SK-N-SH (cell line): ENCODE data around the gene CX3CL1. TPM values are rescaled to one million over a fixed set of nuclear protein-coding genes. Genes with fewer than 3 reads are reported as not detected.

Experiments used
- CTCF ChIA-PET: fragments of 300-600, 350-600 bp; formaldehyde crosslinking; extraction: SDS; loops from one replicate; lab custom pipeline; 2021; lab: Yijun Ruan, JAX
- POLR2A ChIA-PET: fragments of 350-600 bp; sonication (Branson Sonifier 250); formaldehyde crosslinking; extraction: SDS; loops from one replicate; lab custom pipeline; 2020; ENCODE audit warnings: antibody characterized with exemption, inconsistent platforms; lab: Yijun Ruan, JAX
- DNase-seq: peaks from one replicate; pipeline ENCODE4 v3.0.0; 2012
- H2AFZ ChIP-seq: fragments of 200-600 bp; sonication (generic); 2 replicates; pipeline ENCODE4 v1.8.1; 2016; ENCODE audit warnings: antibody characterized with exemption, mild to moderate bottlenecking, low read depth
- H3F3A ChIP-seq: fragments of 200-600 bp; sonication (generic); replicated peaks from 2 replicates; pipeline ENCODE3; 2016; ENCODE audit warnings: antibody characterized with exemption, mild to moderate bottlenecking; ENCODE audit not compliant: insufficient read depth
- H3K27ac ChIP-seq, 2 experiments: fragments of 200-500 bp in 1 of 2; fragments of 200-600 bp in 1 of 2; sonication (Bioruptor generic) in 1 of 2; sonication (generic), shearing (Covaris generic) in 1 of 2; 2 replicates each; pipeline versions ENCODE4 v1.5.1 to v1.6.1; 2014 to 2016; ENCODE audit warnings: low read depth in 2 of 2, inconsistent platforms in 1 of 2, low read length in 1 of 2, mild to moderate bottlenecking in 1 of 2, mixed read lengths in 1 of 2
- H3K27me3 ChIP-seq: fragments of 200-600 bp; sonication (generic), shearing (Covaris generic); 2 replicates; pipeline ENCODE4 v1.6.1; 2016; ENCODE audit warnings: mixed run types; ENCODE audit not compliant: insufficient read depth
- H3K36me3 ChIP-seq, 2 experiments: fragments of 200-500 bp in 1 of 2; fragments of 200-600 bp in 1 of 2; sonication (Bioruptor generic) in 1 of 2; sonication (generic) in 1 of 2; replicated peaks in 1 of 2; 2 replicates each; pipeline versions ENCODE3 to v1.5.1; 2014 to 2016; ENCODE audit warnings: low read length in 1 of 2, mild to moderate bottlenecking in 1 of 2; ENCODE audit not compliant: insufficient read depth in 2 of 2, control insufficient read depth in 1 of 2
- H3K4me1 ChIP-seq, 2 experiments: fragments of 200-500 bp in 1 of 2; fragments of 200-600 bp in 1 of 2; sonication (Bioruptor generic) in 1 of 2; sonication (generic), shearing (Covaris generic) in 1 of 2; 2 replicates each; pipeline versions ENCODE4 v1.5.1 to v1.6.1; 2014 to 2016; ENCODE audit warnings: low read depth in 1 of 2, low read length in 1 of 2, mixed run types in 1 of 2; ENCODE audit not compliant: insufficient read depth in 2 of 2, control insufficient read depth in 1 of 2
- H3K4me2 ChIP-seq: fragments of 200-600 bp; sonication (generic), shearing (Covaris generic); 2 replicates; pipeline ENCODE4 v1.6.1; 2017; ENCODE audit warnings: mixed run types
- H3K4me3 ChIP-seq, 2 experiments: fragments of 200-500 bp in 1 of 2; fragments of 200-600 bp in 1 of 2; sonication (Bioruptor generic) in 1 of 2; sonication (generic), shearing (Covaris generic) in 1 of 2; 2 replicates each; pipeline versions ENCODE4 v1.5.1 to v1.8.1; 2014 to 2016; ENCODE audit warnings: low read depth in 2 of 2, inconsistent platforms in 1 of 2, low read length in 1 of 2, mild to moderate bottlenecking in 1 of 2, mixed read lengths in 1 of 2, moderate library complexity in 1 of 2
- H3K79me2 ChIP-seq: fragments of 200-600 bp; sonication (generic); 2 replicates; pipeline ENCODE4 v1.8.1; 2017; ENCODE audit warnings: mild to moderate bottlenecking; ENCODE audit not compliant: insufficient read depth
- H3K9ac ChIP-seq: fragments of 200-600 bp; sonication (generic); 2 replicates; pipeline ENCODE4 v1.6.1; 2017; ENCODE audit warnings: mixed run types
- H3K9me2 ChIP-seq: fragments of 200-600 bp; sonication (generic); 2 replicates; pipeline ENCODE4 v1.6.1; 2017; ENCODE audit warnings: mixed run types
- H3K9me3 ChIP-seq: fragments of 200-600 bp; sonication (generic); 2 replicates; pipeline ENCODE4 v1.6.1; 2017; ENCODE audit warnings: mixed run types, mild to moderate bottlenecking, moderate library complexity
- H4K20me1 ChIP-seq: fragments of 200-600 bp; sonication (generic); 2 replicates; pipeline ENCODE4 v1.6.1; 2017; ENCODE audit warnings: mild to moderate bottlenecking, mixed run types; ENCODE audit not compliant: insufficient read depth
- EP300 ChIP-seq, 2 experiments: IDR thresholded peaks; 2 replicates each; pipeline versions ENCODE4 v1.4.0 to v1.6.1; 2012; ENCODE audit warnings: borderline replicate concordance in 1 of 2, low read depth in 1 of 2, low read length in 1 of 2
- EZH2phosphoT487 ChIP-seq: fragments of 200-600 bp; sonication (generic); IDR thresholded peaks from 2 replicates; pipeline ENCODE4 v1.6.1; 2017; ENCODE audit warnings: low read depth, mixed run types, mild to moderate bottlenecking, antibody characterized with exemption, moderate library complexity, borderline replicate concordance
- FOSL2 ChIP-seq: IDR thresholded peaks from 2 replicates; pipeline ENCODE4 v1.4.0; 2012; ENCODE audit warnings: low read depth, mild to moderate bottlenecking, moderate library complexity, borderline replicate concordance
- FOXJ3 ChIP-seq: sonication (generic); formaldehyde crosslinking; IDR thresholded peaks from 2 replicates; pipeline ENCODE4 v1.5.1; 2020; ENCODE audit warnings: mild to moderate bottlenecking, missing genetic modification reagents
- FOXM1 ChIP-seq: IDR thresholded peaks from 2 replicates; pipeline ENCODE4 v1.4.0; 2012; ENCODE audit warnings: low read depth, mild to moderate bottlenecking
- GATA2 ChIP-seq: sonication (generic); formaldehyde crosslinking; IDR thresholded peaks from 2 replicates; pipeline ENCODE4 v1.5.0; 2020; ENCODE audit warnings: mild to moderate bottlenecking, missing genetic modification reagents
- JUND ChIP-seq: IDR thresholded peaks from 2 replicates; pipeline ENCODE4 v1.4.0; 2012
- MXI1 ChIP-seq: IDR thresholded peaks from 2 replicates; pipeline ENCODE4 v1.6.1; 2012; ENCODE audit warnings: mild to moderate bottlenecking, low read depth, low read length, improper control_type of control experiment
- NFIC ChIP-seq: IDR thresholded peaks from 2 replicates; pipeline ENCODE4 v1.4.0; 2012; ENCODE audit warnings: borderline replicate concordance
- NRF1 ChIP-seq: IDR thresholded peaks from 2 replicates; pipeline ENCODE4 v1.6.1; 2012; ENCODE audit warnings: low read depth, mild to moderate bottlenecking, low read length
- RAD21 ChIP-seq: IDR thresholded peaks from 2 replicates; pipeline ENCODE4 v1.6.1; 2012; ENCODE audit warnings: mild to moderate bottlenecking, low read length
- RCOR1 ChIP-seq: fragments of 150-350 bp; IDR thresholded peaks from 2 replicates; pipeline ENCODE4 v1.6.1; 2017; ENCODE audit warnings: antibody characterized with exemption, low read length
- RFX5 ChIP-seq: IDR thresholded peaks from 2 replicates; pipeline ENCODE4 v1.6.1; 2012; ENCODE audit warnings: mild to moderate bottlenecking, improper control_type of control experiment, low read length
- SIN3A ChIP-seq: IDR thresholded peaks from 2 replicates; pipeline ENCODE4 v1.6.1; 2012; ENCODE audit warnings: low read depth, mild to moderate bottlenecking, low read length, moderate library complexity, borderline replicate concordance
- SMC3 ChIP-seq: IDR thresholded peaks from 2 replicates; pipeline ENCODE4 v1.6.1; 2012; ENCODE audit warnings: low read depth, low read length, improper control_type of control experiment
- TAF1 ChIP-seq: IDR thresholded peaks from 2 replicates; pipeline ENCODE4 v1.6.1; 2012; ENCODE audit warnings: low read depth, mild to moderate bottlenecking, low read length, moderate library complexity, borderline replicate concordance
- YY1 ChIP-seq: IDR thresholded peaks from 2 replicates; pipeline ENCODE4 v1.4.0; 2012; ENCODE audit warnings: low read depth, mild to moderate bottlenecking
- WGBS: methylation state at CpG from one replicate; pipeline ENCODE4 v1.1.6; 2017; ENCODE audit warnings: low lambda C conversion rate; 5-methylcytosine and 5-hydroxymethylcytosine counted together
- polyA plus RNA-seq, 3 experiments: library from polyadenylated mRNA; depleted of rRNA; stranded (reverse); fragments of >200 nt; gene quantifications; 2 replicates each; pipeline ENCODE4 v1.2.3, GENCODE V29; 2012
- TF ChIP-seq, protein P1 (sequence below): IDR thresholded peaks from 2 replicates; pipeline ENCODE4; 2012
- TF ChIP-seq, protein P2 (sequence below): IDR thresholded peaks from 2 replicates; pipeline ENCODE4 v1.4.0; 2012; ENCODE audit warnings: low read depth, borderline replicate concordance
- TF ChIP-seq, protein P3 (sequence below): IDR thresholded peaks from 2 replicates; pipeline ENCODE4 v1.4.0; 2012; ENCODE audit warnings: low read depth
- TF ChIP-seq, protein P4 (sequence below): IDR thresholded peaks from 2 replicates; pipeline ENCODE4 v1.6.1; 2012; ENCODE audit warnings: mild to moderate bottlenecking, low read depth, low read length, moderate library complexity
- TF ChIP-seq, protein P5 (sequence below): fragments of 200-600 bp; sonication (generic); IDR thresholded peaks from 2 replicates; pipeline ENCODE4 v1.6.1; 2017; ENCODE audit warnings: antibody characterized with exemption, mild to moderate bottlenecking, moderate library complexity

Gene CX3CL1
- polyA plus RNA-seq, 1 of the 3 experiments (the other 2 are of a cell fraction): 6.8 TPM

DNA sequence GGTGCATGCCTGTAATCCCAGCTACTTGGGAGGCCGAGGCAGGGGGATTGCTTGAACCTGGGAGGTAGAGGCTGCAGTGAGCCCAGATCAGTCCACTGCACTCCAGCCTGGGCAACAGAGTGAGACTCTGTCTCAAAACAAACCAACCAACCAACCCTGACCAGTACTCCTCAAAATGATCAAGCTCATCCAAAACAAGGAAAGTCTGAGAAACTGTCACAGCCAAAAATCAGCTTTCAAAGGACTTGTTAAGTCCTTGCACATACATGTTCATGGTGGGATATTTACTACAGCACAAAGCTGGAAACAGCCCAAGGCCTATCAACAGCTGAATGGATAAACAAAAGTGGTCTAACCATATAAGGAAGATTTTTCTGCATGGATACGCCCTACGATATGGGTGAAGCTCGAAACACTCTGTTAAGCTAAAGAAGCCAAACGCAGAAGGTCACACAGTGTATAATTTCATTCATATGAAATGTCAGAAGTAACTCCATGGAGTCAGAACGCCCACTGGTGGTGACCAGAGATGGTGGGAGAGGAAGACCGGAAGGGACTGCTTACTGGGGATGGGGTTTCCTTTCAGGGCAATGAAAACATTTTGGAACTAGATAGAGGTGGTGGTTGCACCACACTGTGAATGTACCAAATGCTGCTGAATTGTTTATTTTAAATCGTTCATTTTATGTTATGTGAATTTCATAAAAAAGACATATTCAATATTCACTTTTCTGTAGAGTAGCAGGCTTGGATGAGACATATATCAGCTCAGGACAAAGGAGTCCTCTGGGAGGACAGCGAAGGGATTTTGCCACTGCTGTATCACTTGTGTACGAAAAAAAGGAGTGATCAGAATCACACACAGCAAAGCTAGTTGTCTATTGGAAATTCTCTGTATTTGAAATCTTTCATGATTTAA, 50.0 kb downstream of the CX3CL1 start:
- Histone ChIP-seq H3F3A (peaks cover 8% of the 10 kb centered on the region), H3K9me2 (no peaks in the 10 kb centered on the region), H3K9ac (no peak overlapping the region), H3K4me1 (peaks cover 0 to 17% of the 10 kb centered on the region in 2 experiments; a peak in 2 of 4 replicates), H3K4me3 (no peak overlapping the region), H3K9me3 (no peaks in the 10 kb centered on the region), H3K27ac (peak overlapping the region; percentile 17 to 45; a peak in 3 of 4 replicates), H3K4me2 (no peak overlapping the region), H3K79me2 (no peaks in the 10 kb centered on the region), H3K27me3 (no peaks in the 10 kb centered on the region), H2AFZ (0 out of 2 replicates have a peak overlapping the region, but pooled peaks have one; percentile 57), H4K20me1 (no peaks in the 10 kb centered on the region), H3K36me3 (peaks cover under 1 to 2% of the 10 kb centered on the region in 2 experiments)
- ChIA-PET POLR2A (interaction anchor here (0.5 kb wide), 1 partner anchor 10 kb away, joined by 3 read pairs; no protein-coding TSS in a partner anchor), CTCF (interaction anchor here (0.6 to 17.3 kb wide), 23 partner anchors 10 to 338 kb away, joined by 3 to 544 read pairs (median 3); partner anchors contain the start of genes ARL2BP, CIAPIN1, COQ9 and CPNE2)
- DNase-seq: peak; percentile 72
- 46% methylated on average over 9 of the region's 10 CpGs for WGBS
- TF ChIP-seq EZH2phosphoT487: no peak
- TF ChIP-seq NFIC: no peak
- no peak for TF ChIP-seq TAF1
- no peak for TF ChIP-seq FOXM1
- no peak for TF ChIP-seq NRF1
- TF ChIP-seq, protein P1, sequence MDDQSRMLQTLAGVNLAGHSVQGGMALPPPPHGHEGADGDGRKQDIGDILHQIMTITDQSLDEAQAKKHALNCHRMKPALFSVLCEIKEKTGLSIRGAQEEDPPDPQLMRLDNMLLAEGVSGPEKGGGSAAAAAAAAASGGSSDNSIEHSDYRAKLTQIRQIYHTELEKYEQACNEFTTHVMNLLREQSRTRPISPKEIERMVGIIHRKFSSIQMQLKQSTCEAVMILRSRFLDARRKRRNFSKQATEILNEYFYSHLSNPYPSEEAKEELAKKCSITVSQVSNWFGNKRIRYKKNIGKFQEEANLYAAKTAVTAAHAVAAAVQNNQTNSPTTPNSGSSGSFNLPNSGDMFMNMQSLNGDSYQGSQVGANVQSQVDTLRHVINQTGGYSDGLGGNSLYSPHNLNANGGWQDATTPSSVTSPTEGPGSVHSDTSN: no peak
- no peak for TF ChIP-seq GATA2
- TF ChIP-seq EP300 (IDR thresholded peaks at IDR 0.05; ENCODE audit: borderline replicate concordance in 1 of 2, low read depth in 1 of 2, low read length in 1 of 2): no peak
- no peak for TF ChIP-seq RCOR1
- TF ChIP-seq MXI1: no peak
- TF ChIP-seq, protein P2, sequence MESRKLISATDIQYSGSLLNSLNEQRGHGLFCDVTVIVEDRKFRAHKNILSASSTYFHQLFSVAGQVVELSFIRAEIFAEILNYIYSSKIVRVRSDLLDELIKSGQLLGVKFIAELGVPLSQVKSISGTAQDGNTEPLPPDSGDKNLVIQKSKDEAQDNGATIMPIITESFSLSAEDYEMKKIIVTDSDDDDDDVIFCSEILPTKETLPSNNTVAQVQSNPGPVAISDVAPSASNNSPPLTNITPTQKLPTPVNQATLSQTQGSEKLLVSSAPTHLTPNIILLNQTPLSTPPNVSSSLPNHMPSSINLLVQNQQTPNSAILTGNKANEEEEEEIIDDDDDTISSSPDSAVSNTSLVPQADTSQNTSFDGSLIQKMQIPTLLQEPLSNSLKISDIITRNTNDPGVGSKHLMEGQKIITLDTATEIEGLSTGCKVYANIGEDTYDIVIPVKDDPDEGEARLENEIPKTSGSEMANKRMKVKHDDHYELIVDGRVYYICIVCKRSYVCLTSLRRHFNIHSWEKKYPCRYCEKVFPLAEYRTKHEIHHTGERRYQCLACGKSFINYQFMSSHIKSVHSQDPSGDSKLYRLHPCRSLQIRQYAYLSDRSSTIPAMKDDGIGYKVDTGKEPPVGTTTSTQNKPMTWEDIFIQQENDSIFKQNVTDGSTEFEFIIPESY: no peak
- no peak for TF ChIP-seq FOSL2
- TF ChIP-seq RFX5: no peak
- TF ChIP-seq, protein P3, sequence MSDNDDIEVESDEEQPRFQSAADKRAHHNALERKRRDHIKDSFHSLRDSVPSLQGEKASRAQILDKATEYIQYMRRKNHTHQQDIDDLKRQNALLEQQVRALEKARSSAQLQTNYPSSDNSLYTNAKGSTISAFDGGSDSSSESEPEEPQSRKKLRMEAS: no peak
- no peak for TF ChIP-seq YY1
- peak; percentile 83 for TF ChIP-seq SMC3
- no peak for TF ChIP-seq SIN3A
- TF ChIP-seq, protein P4, sequence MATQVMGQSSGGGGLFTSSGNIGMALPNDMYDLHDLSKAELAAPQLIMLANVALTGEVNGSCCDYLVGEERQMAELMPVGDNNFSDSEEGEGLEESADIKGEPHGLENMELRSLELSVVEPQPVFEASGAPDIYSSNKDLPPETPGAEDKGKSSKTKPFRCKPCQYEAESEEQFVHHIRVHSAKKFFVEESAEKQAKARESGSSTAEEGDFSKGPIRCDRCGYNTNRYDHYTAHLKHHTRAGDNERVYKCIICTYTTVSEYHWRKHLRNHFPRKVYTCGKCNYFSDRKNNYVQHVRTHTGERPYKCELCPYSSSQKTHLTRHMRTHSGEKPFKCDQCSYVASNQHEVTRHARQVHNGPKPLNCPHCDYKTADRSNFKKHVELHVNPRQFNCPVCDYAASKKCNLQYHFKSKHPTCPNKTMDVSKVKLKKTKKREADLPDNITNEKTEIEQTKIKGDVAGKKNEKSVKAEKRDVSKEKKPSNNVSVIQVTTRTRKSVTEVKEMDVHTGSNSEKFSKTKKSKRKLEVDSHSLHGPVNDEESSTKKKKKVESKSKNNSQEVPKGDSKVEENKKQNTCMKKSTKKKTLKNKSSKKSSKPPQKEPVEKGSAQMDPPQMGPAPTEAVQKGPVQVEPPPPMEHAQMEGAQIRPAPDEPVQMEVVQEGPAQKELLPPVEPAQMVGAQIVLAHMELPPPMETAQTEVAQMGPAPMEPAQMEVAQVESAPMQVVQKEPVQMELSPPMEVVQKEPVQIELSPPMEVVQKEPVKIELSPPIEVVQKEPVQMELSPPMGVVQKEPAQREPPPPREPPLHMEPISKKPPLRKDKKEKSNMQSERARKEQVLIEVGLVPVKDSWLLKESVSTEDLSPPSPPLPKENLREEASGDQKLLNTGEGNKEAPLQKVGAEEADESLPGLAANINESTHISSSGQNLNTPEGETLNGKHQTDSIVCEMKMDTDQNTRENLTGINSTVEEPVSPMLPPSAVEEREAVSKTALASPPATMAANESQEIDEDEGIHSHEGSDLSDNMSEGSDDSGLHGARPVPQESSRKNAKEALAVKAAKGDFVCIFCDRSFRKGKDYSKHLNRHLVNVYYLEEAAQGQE: no peak
- no peak for TF ChIP-seq JUND
- TF ChIP-seq, protein P5, sequence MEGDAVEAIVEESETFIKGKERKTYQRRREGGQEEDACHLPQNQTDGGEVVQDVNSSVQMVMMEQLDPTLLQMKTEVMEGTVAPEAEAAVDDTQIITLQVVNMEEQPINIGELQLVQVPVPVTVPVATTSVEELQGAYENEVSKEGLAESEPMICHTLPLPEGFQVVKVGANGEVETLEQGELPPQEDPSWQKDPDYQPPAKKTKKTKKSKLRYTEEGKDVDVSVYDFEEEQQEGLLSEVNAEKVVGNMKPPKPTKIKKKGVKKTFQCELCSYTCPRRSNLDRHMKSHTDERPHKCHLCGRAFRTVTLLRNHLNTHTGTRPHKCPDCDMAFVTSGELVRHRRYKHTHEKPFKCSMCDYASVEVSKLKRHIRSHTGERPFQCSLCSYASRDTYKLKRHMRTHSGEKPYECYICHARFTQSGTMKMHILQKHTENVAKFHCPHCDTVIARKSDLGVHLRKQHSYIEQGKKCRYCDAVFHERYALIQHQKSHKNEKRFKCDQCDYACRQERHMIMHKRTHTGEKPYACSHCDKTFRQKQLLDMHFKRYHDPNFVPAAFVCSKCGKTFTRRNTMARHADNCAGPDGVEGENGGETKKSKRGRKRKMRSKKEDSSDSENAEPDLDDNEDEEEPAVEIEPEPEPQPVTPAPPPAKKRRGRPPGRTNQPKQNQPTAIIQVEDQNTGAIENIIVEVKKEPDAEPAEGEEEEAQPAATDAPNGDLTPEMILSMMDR: peak; percentile 77
- no peak for TF ChIP-seq FOXJ3 (CRISPR knock-in tag)
- TF ChIP-seq RAD21: peak; percentile 86
